ENCODE data around the gene GZF1.

Gene GZF1

GRCh38 chr20:23371496-23371895 is 9.5 kb downstream of the GZF1 start:
- DNase-seq: no peak

DNA sequence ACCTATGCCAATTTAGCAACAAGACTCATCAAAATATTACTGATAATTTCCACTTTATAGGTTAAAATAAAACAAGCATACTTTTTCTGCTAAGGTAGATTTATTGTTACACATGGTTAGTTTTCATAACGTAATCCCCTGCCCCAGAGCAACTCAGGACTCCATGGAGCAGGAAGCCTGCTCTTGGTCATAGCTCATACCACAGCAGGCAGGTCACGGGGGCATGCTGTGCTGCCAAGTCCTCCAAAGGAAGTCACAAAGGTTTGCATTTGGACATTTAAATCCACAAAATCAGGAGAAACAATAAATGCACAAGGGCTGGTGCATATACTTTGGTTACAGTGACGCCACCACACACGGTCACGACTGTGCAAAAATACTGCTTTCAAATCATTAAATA is 12.5 kb downstream of the GZF1 start:
- DNase-seq: no peak

GRCh38 chr20:23375827-23376226 is 13.8 kb downstream of the GZF1 start:
- DNase-seq: no peak

- no peak for DNase-seq
Observed at GRCh38 chr20:23379772-23380171, 17.8 kb downstream of the GZF1 start.

- no peak for DNase-seq
Observed at GRCh38 chr20:23381876-23382275, 19.9 kb downstream of the GZF1 start.

GRCh38 chr20:23386304-23387117 is 24.5 kb downstream of the GZF1 start:
- DNase-seq: no peak

DNA sequence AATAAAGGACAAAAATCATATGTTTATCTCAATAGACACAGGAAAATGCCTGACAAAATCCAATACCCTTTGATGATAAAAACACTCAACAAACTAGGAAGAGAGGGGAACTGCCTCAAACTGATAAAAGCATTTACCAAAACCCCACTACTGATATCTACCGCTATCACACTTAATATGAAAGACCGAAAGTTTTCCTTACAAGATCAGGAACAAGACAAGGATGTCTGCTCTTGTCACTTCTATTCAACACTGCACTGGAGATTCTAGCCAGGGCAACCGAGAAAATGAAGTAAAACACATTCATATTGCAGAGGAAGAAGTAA is 25.1 kb downstream of the GZF1 start:
- no peak for DNase-seq

GRCh38 chr20:23390091-23390774 is 28.3 kb downstream of the GZF1 start:
- no peak for DNase-seq

DNA sequence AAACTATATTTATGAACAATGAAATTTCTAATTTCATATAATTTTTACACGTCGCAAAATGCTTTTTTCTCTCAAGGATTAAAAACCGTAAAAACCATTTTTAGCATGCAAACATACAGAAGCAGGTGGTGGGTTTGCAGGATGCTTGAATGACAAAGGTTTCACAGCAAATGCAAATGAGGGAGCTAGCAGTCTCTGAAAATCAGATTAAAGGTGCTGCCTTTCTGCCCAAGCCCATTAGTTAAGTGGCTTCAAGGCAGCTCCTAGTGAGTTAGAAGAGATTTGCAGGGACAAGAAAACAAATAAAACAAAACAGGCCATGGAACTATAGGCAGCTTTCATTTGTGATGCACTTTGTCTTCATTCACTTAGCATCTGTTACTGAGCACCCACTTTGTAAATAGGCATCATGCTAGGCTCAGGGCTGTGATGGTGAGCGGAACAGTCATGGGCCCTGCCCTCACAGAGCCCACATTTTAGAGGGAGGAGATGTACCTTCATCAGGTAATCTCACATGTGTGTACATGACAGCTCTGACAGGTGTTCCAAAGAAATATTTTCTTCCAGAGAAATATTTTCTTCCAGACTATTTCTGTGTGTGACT is 29.8 kb downstream of the GZF1 start:
- no peak for DNase-seq

GRCh38 chr20:23393996-23394775 is 32.2 kb downstream of the GZF1 start:
- DNase-seq: no peak

DNA sequence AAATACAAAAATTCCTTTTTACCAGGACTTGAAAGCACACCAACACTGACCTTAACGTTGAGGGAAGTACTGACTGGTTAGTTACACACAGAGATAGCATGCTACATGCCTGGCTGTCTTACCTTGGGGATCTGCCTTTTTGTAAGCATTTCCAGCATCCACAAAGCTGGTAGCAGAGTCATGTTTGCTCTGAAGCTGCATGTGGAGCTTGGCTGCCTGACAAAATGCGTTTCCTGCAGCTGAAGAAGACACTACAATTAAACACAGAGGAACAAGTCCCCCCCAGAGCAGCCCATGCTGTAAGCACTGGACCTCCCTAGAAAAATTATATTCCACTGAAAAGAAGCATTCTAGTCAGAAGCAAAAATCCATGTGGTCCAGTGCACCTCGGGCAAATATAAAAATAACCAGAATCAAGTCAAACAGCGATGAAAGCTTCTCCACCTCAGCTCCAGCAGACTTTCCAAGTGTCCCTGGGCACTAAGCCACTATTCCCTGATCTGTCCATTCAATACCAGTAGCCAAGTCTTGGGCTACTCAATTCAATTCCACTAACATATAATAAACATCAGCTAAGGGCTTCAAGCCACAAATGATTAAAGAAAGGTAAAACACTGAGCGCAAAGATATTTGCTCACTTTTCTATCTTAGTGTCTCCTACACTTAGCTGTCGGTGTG is 35.1 kb downstream of the GZF1 start:
- DNase-seq: no peak

- no peak for DNase-seq
Observed at GRCh38 chr20:23397961-23398360, 36.0 kb downstream of the GZF1 start.

DNA sequence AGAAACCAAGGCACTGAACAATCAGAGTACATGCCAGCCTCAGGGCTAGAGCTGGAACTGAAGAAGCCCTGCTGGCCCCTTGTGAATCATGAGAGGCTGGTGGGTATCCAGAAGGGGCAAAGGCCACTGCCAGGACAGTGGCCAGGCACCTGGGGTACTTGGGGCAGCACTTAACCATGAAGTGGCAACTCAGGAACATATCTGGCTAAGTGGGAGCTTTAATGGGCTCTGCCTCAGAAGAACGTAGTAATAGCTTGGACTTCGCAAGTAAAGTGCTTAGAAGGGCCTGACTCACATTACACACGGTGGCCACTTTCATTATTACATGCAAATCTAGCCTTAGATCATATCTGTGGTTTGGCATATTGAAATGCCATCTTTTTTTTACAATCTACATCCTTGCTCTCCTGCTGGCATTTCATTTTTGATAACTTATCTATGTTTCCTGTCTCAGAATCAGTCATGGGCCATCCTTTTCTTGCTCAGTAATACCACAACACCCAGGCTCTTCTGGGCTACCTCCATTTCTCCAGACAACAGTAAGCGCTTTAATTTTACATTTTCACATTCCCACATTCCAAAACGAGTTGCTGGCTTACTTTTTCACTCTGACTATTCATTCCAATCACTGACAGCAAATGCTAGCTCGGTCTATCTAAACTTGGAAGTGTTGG is 37.7 kb downstream of the GZF1 start:
- DNase-seq: no peak

- DNase-seq: no peak
Observed at GRCh38 chr20:23401051-23401450, 39.1 kb downstream of the GZF1 start.

- no peak for DNase-seq
Observed at GRCh38 chr20:23403751-23404150, 41.8 kb downstream of the GZF1 start.

DNA sequence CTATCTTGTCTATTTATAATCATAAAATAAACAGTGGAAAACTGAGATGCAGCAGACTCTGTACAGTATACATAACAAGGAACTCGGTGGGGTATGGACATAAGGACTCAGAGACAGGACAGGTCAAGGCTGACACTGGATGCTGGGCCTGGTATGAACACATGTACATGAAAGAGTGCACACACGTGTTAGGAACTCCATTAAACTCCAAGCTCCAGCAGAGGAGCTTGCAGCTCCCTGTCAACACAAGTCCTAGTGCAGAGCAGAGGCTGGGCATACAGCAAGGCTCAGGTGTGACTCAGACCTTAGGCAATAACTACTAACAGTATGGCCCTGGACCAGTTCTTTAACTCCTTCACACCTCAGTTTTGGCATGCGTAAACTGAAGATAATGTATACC is 42.2 kb downstream of the GZF1 start:
- DNase-seq: no peak

GRCh38 chr20:23406880-23407279 is 44.9 kb downstream of the GZF1 start:
- no peak for DNase-seq

DNA sequence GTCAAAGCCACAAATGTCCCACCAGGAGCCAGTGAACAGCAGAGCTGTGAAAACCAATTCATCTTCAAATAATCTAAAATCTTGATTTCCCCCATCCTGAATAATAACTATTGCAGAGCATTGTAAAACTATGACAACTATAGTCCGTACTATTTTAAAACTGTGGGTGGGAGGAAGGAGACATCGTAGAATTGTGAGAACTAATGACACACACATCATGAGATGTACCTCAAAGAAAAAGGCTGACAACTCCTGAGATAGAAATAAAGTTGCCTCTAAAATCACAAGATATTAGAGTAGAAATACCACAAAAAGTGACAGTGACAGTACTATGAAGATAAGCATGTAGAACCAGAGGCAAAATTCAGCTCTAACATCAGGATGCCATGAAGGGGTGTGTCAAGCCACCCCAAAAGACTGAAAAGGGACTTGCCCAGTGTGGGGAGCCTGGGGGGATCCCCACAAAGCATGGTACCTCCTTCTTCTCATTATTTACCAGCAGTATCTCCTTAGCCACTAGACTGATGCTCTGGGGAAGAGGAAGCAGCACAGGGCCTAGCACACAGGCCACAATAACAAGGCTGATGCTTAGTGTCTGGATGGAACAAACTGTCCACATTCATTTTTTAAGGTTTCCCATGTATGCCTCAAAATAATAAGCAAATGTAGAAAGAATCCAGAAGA is 45.9 kb downstream of the GZF1 start:
- DNase-seq: no peak

DNA sequence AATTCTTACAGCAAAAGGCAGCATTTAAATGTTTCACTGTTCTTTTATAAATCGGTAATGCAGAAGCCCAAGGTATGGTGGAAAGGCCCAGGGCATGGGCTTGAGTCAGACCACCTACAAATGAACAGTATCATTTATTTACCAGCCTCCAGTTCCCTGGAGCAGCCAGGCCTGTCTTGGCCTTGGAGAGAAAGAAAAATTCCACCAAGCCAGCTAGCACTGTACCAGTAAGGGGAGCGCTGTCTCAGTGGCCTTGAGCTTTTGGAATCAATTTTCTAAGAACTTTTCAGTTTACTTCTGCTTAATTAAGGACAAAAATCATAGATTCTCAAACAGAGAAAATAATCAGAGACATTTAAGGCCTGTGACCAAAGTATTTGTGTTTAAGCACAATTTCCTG is 47.0 kb downstream of the GZF1 start:
- no peak for DNase-seq

DNA sequence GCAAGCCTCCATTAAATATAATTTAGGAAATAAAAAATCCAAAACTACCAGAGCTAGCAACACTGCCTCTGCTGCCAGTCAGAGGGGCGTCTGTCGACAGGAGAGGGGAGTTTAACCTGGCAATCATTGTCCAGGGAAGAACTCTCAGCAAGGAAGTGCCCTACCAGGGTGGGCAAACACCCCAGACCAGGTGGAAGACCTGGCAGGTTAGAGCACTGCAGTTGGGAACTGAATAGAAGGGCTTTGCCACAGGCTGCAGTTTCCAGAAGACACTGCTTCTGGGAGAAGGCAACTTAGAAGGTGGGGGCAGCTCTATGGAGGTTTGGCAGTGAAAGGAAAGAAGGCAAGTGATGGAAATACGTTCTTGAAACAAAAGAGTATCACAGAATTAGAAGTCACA is 47.8 kb downstream of the GZF1 start:
- no peak for DNase-seq

DNA sequence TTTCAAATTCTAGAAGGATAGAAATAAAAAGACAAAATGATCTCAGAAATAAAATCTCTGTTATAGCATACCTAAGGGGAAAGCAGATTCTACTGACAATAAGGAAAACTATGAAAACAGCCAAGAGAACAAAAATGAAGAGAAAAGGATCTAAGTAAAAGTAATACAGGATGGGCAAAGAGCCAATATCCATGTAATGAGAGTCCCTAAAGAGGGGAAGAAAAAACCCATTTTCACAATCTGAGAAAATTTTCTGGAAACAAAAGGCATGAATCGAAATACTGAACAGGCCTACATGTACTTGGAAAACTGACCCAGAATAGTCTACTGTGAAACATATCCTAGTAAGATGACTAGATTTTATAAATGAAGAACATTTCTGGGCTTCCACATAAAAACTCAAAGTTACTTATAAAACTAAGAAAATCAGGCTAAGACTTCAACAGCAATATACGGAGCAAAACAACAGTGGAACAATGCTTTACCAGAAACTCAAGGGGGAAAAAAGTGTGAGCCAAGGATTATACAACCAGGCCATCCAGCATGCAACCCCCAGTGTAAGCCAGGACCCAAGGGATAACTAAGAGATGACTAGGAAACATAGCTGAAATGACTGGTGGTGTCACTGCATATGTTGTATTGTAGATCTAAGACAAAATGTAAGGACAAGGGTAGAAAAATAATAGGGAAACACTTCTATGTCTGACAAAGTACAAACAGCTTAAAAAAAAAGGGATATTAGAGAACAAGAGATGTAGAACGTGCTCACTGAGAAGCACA is 49.1 kb downstream of the GZF1 start:
- no peak for DNase-seq

Measured in stimulated activated CD4-positive, alpha-beta T cell treated with anti-CD3 and anti-CD28 coated beads, Interleukin-12 subunit alpha, Interleukin-12 subunit beta, amount 100 ng/mL, for 4 hours (primary cell).